SK-N-SH (cell line): ENCODE results near the gene ALDH18A1. TPM values are rescaled to one million over a fixed set of nuclear protein-coding genes. Genes with fewer than 3 reads are reported as not detected.

Experiments
- CTCF ChIA-PET: fragments of 300-600, 350-600 bp; formaldehyde crosslinking; extraction: SDS; loops from one replicate; lab custom pipeline; 2021; lab: Yijun Ruan, JAX
- POLR2A ChIA-PET: fragments of 350-600 bp; sonication (Branson Sonifier 250); formaldehyde crosslinking; extraction: SDS; loops from one replicate; lab custom pipeline; 2020; ENCODE audit warnings: antibody characterized with exemption, inconsistent platforms; lab: Yijun Ruan, JAX
- DNase-seq: peaks from one replicate; pipeline ENCODE4 v3.0.0; 2012
- H2AFZ ChIP-seq: fragments of 200-600 bp; sonication (generic); 2 replicates; pipeline ENCODE4 v1.8.1; 2016; ENCODE audit warnings: antibody characterized with exemption, mild to moderate bottlenecking, low read depth
- H3F3A ChIP-seq: fragments of 200-600 bp; sonication (generic); replicated peaks from 2 replicates; pipeline ENCODE3; 2016; ENCODE audit warnings: antibody characterized with exemption, mild to moderate bottlenecking; ENCODE audit not compliant: insufficient read depth
- H3K27ac ChIP-seq, 2 experiments: fragments of 200-500 bp in 1 of 2; fragments of 200-600 bp in 1 of 2; sonication (Bioruptor generic) in 1 of 2; sonication (generic), shearing (Covaris generic) in 1 of 2; 2 replicates each; pipeline versions ENCODE4 v1.5.1 to v1.6.1; 2014 to 2016; ENCODE audit warnings: low read depth in 2 of 2, inconsistent platforms in 1 of 2, low read length in 1 of 2, mild to moderate bottlenecking in 1 of 2, mixed read lengths in 1 of 2
- H3K27me3 ChIP-seq: fragments of 200-600 bp; sonication (generic), shearing (Covaris generic); 2 replicates; pipeline ENCODE4 v1.6.1; 2016; ENCODE audit warnings: mixed run types; ENCODE audit not compliant: insufficient read depth
- H3K36me3 ChIP-seq, 2 experiments: fragments of 200-500 bp in 1 of 2; fragments of 200-600 bp in 1 of 2; sonication (Bioruptor generic) in 1 of 2; sonication (generic) in 1 of 2; replicated peaks in 1 of 2; 2 replicates each; pipeline versions ENCODE3 to v1.5.1; 2014 to 2016; ENCODE audit warnings: low read length in 1 of 2, mild to moderate bottlenecking in 1 of 2; ENCODE audit not compliant: insufficient read depth in 2 of 2, control insufficient read depth in 1 of 2
- H3K4me1 ChIP-seq, 2 experiments: fragments of 200-500 bp in 1 of 2; fragments of 200-600 bp in 1 of 2; sonication (Bioruptor generic) in 1 of 2; sonication (generic), shearing (Covaris generic) in 1 of 2; 2 replicates each; pipeline versions ENCODE4 v1.5.1 to v1.6.1; 2014 to 2016; ENCODE audit warnings: low read depth in 1 of 2, low read length in 1 of 2, mixed run types in 1 of 2; ENCODE audit not compliant: insufficient read depth in 2 of 2, control insufficient read depth in 1 of 2
- H3K4me2 ChIP-seq: fragments of 200-600 bp; sonication (generic), shearing (Covaris generic); 2 replicates; pipeline ENCODE4 v1.6.1; 2017; ENCODE audit warnings: mixed run types
- H3K4me3 ChIP-seq, 2 experiments: fragments of 200-500 bp in 1 of 2; fragments of 200-600 bp in 1 of 2; sonication (Bioruptor generic) in 1 of 2; sonication (generic), shearing (Covaris generic) in 1 of 2; 2 replicates each; pipeline versions ENCODE4 v1.5.1 to v1.8.1; 2014 to 2016; ENCODE audit warnings: low read depth in 2 of 2, inconsistent platforms in 1 of 2, low read length in 1 of 2, mild to moderate bottlenecking in 1 of 2, mixed read lengths in 1 of 2, moderate library complexity in 1 of 2
- H3K79me2 ChIP-seq: fragments of 200-600 bp; sonication (generic); 2 replicates; pipeline ENCODE4 v1.8.1; 2017; ENCODE audit warnings: mild to moderate bottlenecking; ENCODE audit not compliant: insufficient read depth
- H3K9ac ChIP-seq: fragments of 200-600 bp; sonication (generic); 2 replicates; pipeline ENCODE4 v1.6.1; 2017; ENCODE audit warnings: mixed run types
- H3K9me2 ChIP-seq: fragments of 200-600 bp; sonication (generic); 2 replicates; pipeline ENCODE4 v1.6.1; 2017; ENCODE audit warnings: mixed run types
- H3K9me3 ChIP-seq: fragments of 200-600 bp; sonication (generic); 2 replicates; pipeline ENCODE4 v1.6.1; 2017; ENCODE audit warnings: mixed run types, mild to moderate bottlenecking, moderate library complexity
- H4K20me1 ChIP-seq: fragments of 200-600 bp; sonication (generic); 2 replicates; pipeline ENCODE4 v1.6.1; 2017; ENCODE audit warnings: mild to moderate bottlenecking, mixed run types; ENCODE audit not compliant: insufficient read depth
- CTCF ChIP-seq: fragments of 200-600 bp; sonication (generic); IDR thresholded peaks from 2 replicates; pipeline ENCODE4 v1.6.1; 2017; ENCODE audit warnings: antibody characterized with exemption, mild to moderate bottlenecking, moderate library complexity
- EP300 ChIP-seq, 2 experiments: IDR thresholded peaks; 2 replicates each; pipeline versions ENCODE4 v1.4.0 to v1.6.1; 2012; ENCODE audit warnings: borderline replicate concordance in 1 of 2, low read depth in 1 of 2, low read length in 1 of 2
- FOSL2 ChIP-seq: IDR thresholded peaks from 2 replicates; pipeline ENCODE4 v1.4.0; 2012; ENCODE audit warnings: low read depth, mild to moderate bottlenecking, moderate library complexity, borderline replicate concordance
- FOXJ3 ChIP-seq: sonication (generic); formaldehyde crosslinking; IDR thresholded peaks from 2 replicates; pipeline ENCODE4 v1.5.1; 2020; ENCODE audit warnings: mild to moderate bottlenecking, missing genetic modification reagents
- FOXM1 ChIP-seq: IDR thresholded peaks from 2 replicates; pipeline ENCODE4 v1.4.0; 2012; ENCODE audit warnings: low read depth, mild to moderate bottlenecking
- GATA2 ChIP-seq: sonication (generic); formaldehyde crosslinking; IDR thresholded peaks from 2 replicates; pipeline ENCODE4 v1.5.0; 2020; ENCODE audit warnings: mild to moderate bottlenecking, missing genetic modification reagents
- JUND ChIP-seq: IDR thresholded peaks from 2 replicates; pipeline ENCODE4 v1.4.0; 2012
- MXI1 ChIP-seq: IDR thresholded peaks from 2 replicates; pipeline ENCODE4 v1.6.1; 2012; ENCODE audit warnings: mild to moderate bottlenecking, low read depth, low read length, improper control_type of control experiment
- POLR2AphosphoS5 ChIP-seq: IDR thresholded peaks from 2 replicates; pipeline ENCODE4 v1.6.1; 2012; ENCODE audit warnings: low read depth, low read length
- REST ChIP-seq: IDR thresholded peaks from 2 replicates; pipeline ENCODE4 v1.6.1; 2012; ENCODE audit warnings: mild to moderate bottlenecking, low read depth, low read length, moderate library complexity
- RXRA ChIP-seq: IDR thresholded peaks from 2 replicates; pipeline ENCODE4 v1.4.0; 2012; ENCODE audit warnings: low read depth, mild to moderate bottlenecking, borderline replicate concordance
- SMC3 ChIP-seq: IDR thresholded peaks from 2 replicates; pipeline ENCODE4 v1.6.1; 2012; ENCODE audit warnings: low read depth, low read length, improper control_type of control experiment
- TCF12 ChIP-seq: IDR thresholded peaks from 2 replicates; pipeline ENCODE4 v1.4.0; 2012
- USF2 ChIP-seq: fragments of 150-350 bp; IDR thresholded peaks from 2 replicates; pipeline ENCODE4 v1.6.1; 2017; ENCODE audit warnings: antibody characterized with exemption, low read length, low read depth, borderline replicate concordance
- WGBS: methylation state at CpG from one replicate; pipeline ENCODE4 v1.1.6; 2017; ENCODE audit warnings: low lambda C conversion rate; 5-methylcytosine and 5-hydroxymethylcytosine counted together
- polyA plus RNA-seq, 3 experiments: library from polyadenylated mRNA; depleted of rRNA; stranded (reverse); fragments of >200 nt; gene quantifications; 2 replicates each; pipeline ENCODE4 v1.2.3, GENCODE V29; 2012

ALDH18A1 gene
- polyA plus RNA-seq, 1 of the 3 experiments (the other 2 are of a cell fraction): 59.5 TPM

GRCh38 chr10:95579835-95580535 is 76.5 kb downstream of the ALDH18A1 start (continued):
- no peak for TF ChIP-seq CTCF
- TF ChIP-seq FOSL2: no peak
- TF ChIP-seq FOXM1: no peak
- no peak for TF ChIP-seq TCF12
- TF ChIP-seq RXRA: no peak
- no peak for TF ChIP-seq USF2
- TF ChIP-seq EP300 (IDR thresholded peaks at IDR 0.05; ENCODE audit: borderline replicate concordance in 1 of 2, low read depth in 1 of 2, low read length in 1 of 2): no peak
- no peak for TF ChIP-seq GATA2

GRCh38 chr10:95579292-95579691 is 77.2 kb downstream of the ALDH18A1 start:
- Histone ChIP-seq H3K27ac (no peak overlapping the region), H3K9me2 (no peaks in the 10 kb centered on the region), H4K20me1 (no peaks in the 10 kb centered on the region), H3K9ac (no peak overlapping the region), H2AFZ (no peak overlapping the region), H3K79me2 (no peaks in the 10 kb centered on the region), H3K36me3 (no peaks in the 10 kb centered on the region), H3K4me3 (no peak overlapping the region), H3F3A (no peaks in the 10 kb centered on the region), H3K4me1 (no peaks in the 10 kb centered on the region), H3K27me3 (no peaks in the 10 kb centered on the region; the same call in 1 of the 2 replicates), H3K4me2 (no peak overlapping the region), H3K9me3 (no peaks in the 10 kb centered on the region)
- TF ChIP-seq POLR2AphosphoS5 (no peak), FOXJ3 (no peak), JUND (no peak), TCF12 (no peak), REST (no peak), RXRA (no peak), CTCF (no peak), MXI1 (no peak), SMC3 (no peak)
- CTCF ChIA-PET: interaction anchor here (1.0 to 4.6 kb wide), 3 partner anchors 22 to 149 kb away, joined by 3 to 19 read pairs (median 3); no protein-coding TSS in a partner anchor
- DNase-seq: no peak
- POLR2A ChIA-PET: no interaction called here
- WGBS: 62% methylated on average over 1 of the region's 1 CpG
